GM21723 (cell line): ENCODE measurements around the gene PVALB.
A peak's percentile ranks its signal among the peaks of the same experiment; 100 is the strongest.
"Not testable (repeated sequence)": the region's sequence is repeated elsewhere in the genome, so short reads cannot be mapped to it uniquely, and the experiment has no call there.

ENCODE experiments used
- ATAC-seq: cut with Tn5 transposase; IDR thresholded peaks from one replicate; pipeline ENCODE4 v1.9.1; 2021; ENCODE audit warnings: mild to moderate bottlenecking, moderate library complexity; ENCODE audit not compliant: unreplicated experiment

The PVALB gene

DNA sequence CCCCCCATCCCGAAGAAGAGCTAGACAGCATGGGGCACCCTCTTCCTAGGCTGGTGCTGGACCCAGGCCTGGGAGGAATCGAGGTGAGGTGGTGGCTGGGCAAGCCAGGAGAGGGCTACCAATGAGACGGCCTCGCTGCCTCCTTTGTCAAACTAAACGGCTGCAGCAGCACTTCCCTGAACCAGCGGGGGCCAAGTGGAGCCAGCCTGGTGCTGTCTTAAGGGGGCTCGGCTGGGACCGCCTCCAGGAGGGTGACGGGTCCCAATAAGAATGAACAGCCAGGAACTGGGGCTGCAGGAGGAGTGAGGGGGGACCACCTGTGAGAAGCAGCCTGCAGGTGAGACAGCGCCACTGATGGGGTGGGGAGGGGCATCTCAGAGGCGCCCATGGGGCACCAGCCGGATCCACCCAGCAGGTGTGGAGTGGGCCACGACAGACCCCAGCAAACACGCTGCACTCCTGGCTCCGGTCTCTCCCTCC, 58.0 kb downstream of the PVALB start:
- no peak for ATAC-seq

DNA sequence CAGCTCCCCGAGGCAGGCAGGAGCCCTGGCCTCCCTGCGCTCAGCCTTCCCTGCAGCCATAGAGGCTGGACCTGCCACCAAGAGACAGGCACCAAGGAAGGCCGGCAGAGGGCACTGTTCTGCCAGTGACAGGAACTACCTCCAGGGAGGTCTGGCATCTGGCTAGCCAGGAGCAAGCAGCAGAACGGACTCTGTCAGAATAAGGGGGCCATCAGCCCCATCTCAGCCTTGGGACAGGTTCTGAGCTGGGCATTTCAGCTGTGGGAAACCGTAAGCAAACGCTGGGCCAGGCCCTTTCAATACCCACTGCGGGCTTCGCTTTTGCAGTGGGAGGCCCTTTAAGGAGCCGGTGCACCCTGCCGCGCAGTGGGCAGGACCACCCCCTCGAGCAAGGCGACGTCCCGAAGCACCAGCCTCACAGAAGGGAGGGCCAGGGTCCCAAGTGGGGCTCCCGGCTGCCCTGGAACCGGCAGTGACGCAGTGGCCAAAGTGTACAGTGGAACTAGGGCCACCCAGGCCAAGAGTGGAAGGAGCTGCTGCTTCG, 59.1 kb downstream of the PVALB start:
- peak; percentile 52 for ATAC-seq

DNA sequence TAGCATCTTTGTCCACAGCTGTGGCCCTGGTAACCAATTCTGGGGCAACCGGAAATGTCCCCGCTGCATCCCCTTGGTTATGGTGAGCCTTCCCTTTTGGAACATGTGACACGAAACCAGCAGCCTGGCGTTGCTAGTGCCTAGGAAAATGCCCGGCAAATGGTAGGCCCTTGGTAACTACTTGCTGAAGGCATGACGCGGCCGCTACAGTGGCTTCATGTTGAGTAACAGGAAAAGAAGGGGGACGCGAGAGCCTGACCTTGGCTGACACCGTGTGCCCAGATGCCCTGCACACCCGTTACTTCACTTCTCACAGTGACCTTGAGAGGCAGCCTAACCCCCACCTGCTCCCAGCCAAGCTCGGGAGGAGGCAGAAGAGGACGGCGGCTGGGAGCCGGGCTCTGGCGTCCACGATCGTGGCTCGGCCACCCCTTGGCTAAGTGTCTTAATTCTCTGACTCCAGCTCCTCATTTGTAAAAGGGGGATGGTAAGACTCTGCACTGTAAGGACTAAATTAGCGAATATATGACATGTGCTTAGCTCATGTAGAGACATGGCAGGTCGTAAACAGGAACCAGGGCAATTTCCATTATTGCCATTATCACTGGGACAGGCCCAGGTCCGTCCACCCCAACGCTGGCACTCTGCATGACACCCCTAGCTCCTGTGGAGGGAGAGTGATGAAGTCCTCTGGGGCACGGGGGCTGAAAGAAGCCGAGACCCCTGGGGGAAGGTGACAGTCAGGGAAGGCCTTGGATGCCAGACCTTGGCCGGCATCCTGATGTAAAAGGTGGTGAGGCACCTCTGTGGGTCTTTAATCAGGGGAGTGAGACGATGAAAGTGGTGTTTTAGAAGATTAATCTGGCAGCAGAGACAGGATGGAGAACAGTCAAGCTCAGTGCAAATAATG, 59.8 kb downstream of the PVALB start:
- no peak for ATAC-seq

- ATAC-seq, result no peak
These were observed 60.8 kb downstream of the PVALB start for GRCh38 chr22:36756031-36756430.

- no peak for ATAC-seq
These were observed 61.5 kb downstream of the PVALB start for GRCh38 chr22:36755316-36755715.

DNA sequence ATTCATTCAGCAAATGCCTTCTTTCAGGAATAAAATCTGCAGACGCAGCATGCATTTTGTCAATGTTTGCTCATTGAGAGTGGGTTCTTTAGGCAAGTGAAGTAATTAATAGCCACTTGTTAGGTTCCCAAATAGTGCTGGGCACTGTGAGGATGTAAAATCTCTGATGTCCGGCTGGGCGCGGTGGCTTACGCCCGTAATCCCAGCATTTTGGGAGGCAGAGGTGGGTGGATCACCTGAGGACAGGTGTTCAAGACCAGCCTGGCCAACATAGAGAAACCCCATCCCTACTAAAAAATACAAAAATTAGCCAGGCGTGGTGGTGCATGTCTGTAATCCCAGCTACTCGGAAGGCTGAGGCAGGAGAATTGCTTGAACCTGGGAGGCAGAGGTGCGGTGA, 62.0 kb downstream of the PVALB start:
- not testable (repeated sequence) for ATAC-seq

- no peak for ATAC-seq
These were observed 62.9 kb downstream of the PVALB start for GRCh38 chr22:36753916-36754315.

DNA sequence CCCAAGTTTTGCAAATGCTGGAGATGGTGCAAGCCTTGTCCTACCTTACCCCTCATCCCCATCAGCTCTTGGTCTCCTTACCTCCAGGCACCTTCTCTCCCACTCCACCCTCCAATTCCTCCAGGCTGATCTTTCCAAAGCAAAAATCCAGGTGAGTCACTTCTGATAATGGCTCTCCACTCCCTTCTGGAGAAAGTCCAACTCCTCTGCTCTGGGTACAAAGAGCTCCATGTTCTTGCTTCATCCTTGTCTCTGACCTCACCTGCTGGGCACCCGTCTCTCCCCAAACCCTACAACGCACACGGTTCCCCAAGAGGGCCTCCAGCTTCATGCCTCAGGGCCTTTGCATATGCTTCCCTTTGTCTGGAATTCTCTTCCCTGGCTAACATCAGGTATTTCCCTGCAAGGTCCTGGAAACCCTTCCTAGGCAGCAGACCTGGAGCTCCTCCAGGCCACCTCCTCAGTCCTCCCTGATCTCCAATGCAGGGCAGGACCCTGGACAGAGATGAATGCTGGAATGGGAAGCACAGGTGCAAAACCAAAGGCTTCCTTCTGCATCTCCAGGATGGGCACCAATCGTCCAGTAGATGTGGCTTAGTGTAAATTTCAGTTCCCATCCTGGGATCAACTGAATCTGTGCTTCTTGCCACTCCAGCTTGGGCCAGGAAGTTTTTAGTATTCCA, 63.6 kb downstream of the PVALB start:
- ATAC-seq, result no peak
